B cell (primary cell): ENCODE results near the gene TMEM130.

Experiments used
- EZH2 ChIP-seq: IDR thresholded peaks from 2 replicates; pipeline ENCODE4 v1.6.1; 2012; ENCODE audit warnings: borderline replicate concordance, low read depth, mild to moderate bottlenecking, moderate library complexity, low read length; ENCODE audit not compliant: insufficient read depth, poor library complexity, severe bottlenecking
- TF ChIP-seq, protein P1 (sequence below): fragments of 200-600 bp; IDR thresholded peaks from one replicate; pipeline ENCODE4 v1.8.0; 2022; ENCODE audit warnings: antibody characterized with exemption, mild to moderate bottlenecking

DNA sequence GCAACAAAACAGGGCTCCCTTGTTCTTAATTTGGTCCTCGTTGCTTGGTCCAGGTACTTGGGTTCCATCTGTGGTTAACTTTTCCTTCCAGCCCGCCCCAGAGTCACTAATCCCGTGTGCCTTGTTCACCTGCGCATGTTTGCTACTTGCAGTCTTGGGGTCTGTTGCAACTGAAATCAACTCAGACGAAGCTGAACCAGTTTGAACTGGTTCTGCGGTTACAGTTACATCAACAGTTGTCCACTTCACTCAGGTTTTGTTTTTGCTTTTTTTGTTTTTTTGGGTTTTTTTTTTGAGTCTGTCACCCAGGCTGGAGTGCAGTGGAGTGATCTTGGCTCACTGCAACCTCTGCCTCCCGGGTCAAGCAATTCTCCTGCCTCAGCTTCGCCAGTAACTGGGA is 43.2 kb upstream of the TMEM130 start:
- TF ChIP-seq, protein P1, sequence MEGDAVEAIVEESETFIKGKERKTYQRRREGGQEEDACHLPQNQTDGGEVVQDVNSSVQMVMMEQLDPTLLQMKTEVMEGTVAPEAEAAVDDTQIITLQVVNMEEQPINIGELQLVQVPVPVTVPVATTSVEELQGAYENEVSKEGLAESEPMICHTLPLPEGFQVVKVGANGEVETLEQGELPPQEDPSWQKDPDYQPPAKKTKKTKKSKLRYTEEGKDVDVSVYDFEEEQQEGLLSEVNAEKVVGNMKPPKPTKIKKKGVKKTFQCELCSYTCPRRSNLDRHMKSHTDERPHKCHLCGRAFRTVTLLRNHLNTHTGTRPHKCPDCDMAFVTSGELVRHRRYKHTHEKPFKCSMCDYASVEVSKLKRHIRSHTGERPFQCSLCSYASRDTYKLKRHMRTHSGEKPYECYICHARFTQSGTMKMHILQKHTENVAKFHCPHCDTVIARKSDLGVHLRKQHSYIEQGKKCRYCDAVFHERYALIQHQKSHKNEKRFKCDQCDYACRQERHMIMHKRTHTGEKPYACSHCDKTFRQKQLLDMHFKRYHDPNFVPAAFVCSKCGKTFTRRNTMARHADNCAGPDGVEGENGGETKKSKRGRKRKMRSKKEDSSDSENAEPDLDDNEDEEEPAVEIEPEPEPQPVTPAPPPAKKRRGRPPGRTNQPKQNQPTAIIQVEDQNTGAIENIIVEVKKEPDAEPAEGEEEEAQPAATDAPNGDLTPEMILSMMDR = no peak
- TF ChIP-seq EZH2 = no peak
